Left lung (tissue), 10 donors: ENCODE data around the gene SKA2. TPM values are rescaled to one million over a fixed set of nuclear protein-coding genes. Genes with fewer than 3 reads are reported as not detected.

Experiments
- ATAC-seq: fragments of 200-7000 bp; cut with Tn5 transposase; one replicate; pipeline ENCODE4 v1.9.1; 2020; ENCODE audit warnings: moderate library complexity
- DNase-seq, 4 donors: peaks; one replicate each; pipeline ENCODE4 v3.0.0-alpha.2; 2013 to 2020
- H3K27ac ChIP-seq, 2 donors: fragments of 200-600 bp; sonication (generic) in 1 of 2; one replicate each; pipeline versions ENCODE4 v1.5.0 to v1.8.0; 2020 to 2021
- H3K27me3 ChIP-seq, 2 donors: fragments of 200-600 bp; sonication (generic) in 1 of 2; one replicate each; pipeline versions ENCODE4 v1.5.0 to v1.8.0; 2020 to 2021
- H3K36me3 ChIP-seq, 2 donors: fragments of 200-600 bp; sonication (generic) in 1 of 2; one replicate each; pipeline versions ENCODE4 v1.5.0 to v1.8.0; 2020 to 2021
- H3K4me1 ChIP-seq, 2 donors: fragments of 200-600 bp; one replicate each; pipeline ENCODE4 v1.8.0; 2021
- H3K4me3 ChIP-seq, 2 donors: fragments of 200-600 bp; sonication (generic) in 1 of 2; one replicate each; pipeline versions ENCODE4 v1.5.0 to v1.8.0; 2020 to 2021; ENCODE audit warnings: mild to moderate bottlenecking in 1 of 2
- H3K9me3 ChIP-seq, 2 donors: fragments of 200-600 bp; sonication (generic) in 1 of 2; one replicate each; pipeline versions ENCODE4 v1.5.0 to v1.8.0; 2020 to 2021
- CTCF ChIP-seq, 2 donors: fragments of 200-600 bp; sonication (generic) in 1 of 2; IDR thresholded peaks; one replicate each; pipeline versions ENCODE4 v1.5.0 to v1.8.0; 2021; ENCODE audit warnings: antibody characterized with exemption in 2 of 2
- intact Hi-C, 2 donors: fragments of 100-400 bp; cut with DNase I; formaldehyde crosslinking; loops; one replicate each; pipeline versions ENCODE4 v1.11.2 to v1.14.2; 2022
- microRNA-seq, 2 donors: library from miRNA; unstranded; fragments of <30 nt; microRNA quantifications; one replicate each; pipeline ENCODE4, GENCODE V29; 2019
- polyA plus RNA-seq, 6 donors: library from polyadenylated mRNA; unstranded; fragments of 120-200 nt; gene quantifications; one replicate each; pipeline ENCODE4 v1.2.1, GENCODE V29; 2013; ENCODE audit not compliant: insufficient read length in 6 of 6
- total RNA-seq, 2 donors: library from RNA; stranded (reverse); fragmentation: NEBNext Ultra II Directional; extraction: Animal tissue kit (Norgen Biotek cat#: 25700); gene quantifications; one replicate each; pipeline ENCODE4 v1.2.1, GENCODE V29; 2021
- donor health status: DM: no; HTN: yes; CAD: no.
- donor health status: DM: no; HTN: no; CAD: no.

SKA2 gene
- total and polyA plus RNA-seq, 8 donors: 34.4 to 77.5 (median 51.0) TPM

GRCh38 chr17:59062509-59062908, 92.5 kb downstream of the SKA2 start:
- no peak overlapping the region for H3K4me3 ChIP-seq
- H3K4me1 ChIP-seq: no peaks in the 10 kb centered on the region
- DNase-seq (no peak), ATAC-seq (no peak)
- no peak overlapping the region for H3K27ac ChIP-seq
- H3K9me3 ChIP-seq: no peaks in the 10 kb centered on the region
- intact Hi-C loops: no loop called here
- no peak for TF ChIP-seq CTCF (IDR thresholded peaks at IDR 0.05)
- no peaks in the 10 kb centered on the region for H3K27me3 ChIP-seq
- H3K36me3 ChIP-seq: peaks cover 0 to 52% of the 10 kb centered on the region in 2 donors

Small RNA genes within 50 kb of the gene (microRNA-seq; reads per million reads assigned to microRNA genes)
- gene MIR301A (113 to 576 reads per million in 2 donors), gene MIR454 (915 to 981 reads per million in 2 donors)

Other genes with a start within 250 kb of the SKA2 start
- 10 to 100 TPM; 22.6 to 23.3 TPM for gene TRIM37, start 48.3 kb downstream of the SKA2 start, total RNA-seq
- gene TRIM37, start 48.3 kb downstream of the SKA2 start, polyA plus RNA-seq: 10 to 100 TPM; 17.0 to 22.9 (median 20.8) TPM
- gene PRR11, start 560 bp upstream of the SKA2 start, total RNA-seq: 1 to 10 TPM; 3.1 to 9.8 TPM
- gene PRR11, start 560 bp upstream of the SKA2 start, polyA plus RNA-seq: 10 to 100 TPM; 16.2 to 43.6 (median 20.9) TPM
- 10 to 100 TPM; 12.7 to 13.6 TPM for gene SMG8, start 54.8 kb upstream of the SKA2 start, total RNA-seq
- gene SMG8, start 54.8 kb upstream of the SKA2 start, polyA plus RNA-seq: 10 to 100 TPM; 19.1 to 22.4 (median 20.1) TPM
- 1 to 10 TPM; 2.8 to 4.8 TPM for gene GDPD1, start 65.3 kb upstream of the SKA2 start, total RNA-seq
- 10 to 100 TPM in 4 of 6 donors, 1 to 10 TPM in 2; 7.7 to 11.5 (median 10.5) TPM for gene GDPD1, start 65.3 kb upstream of the SKA2 start, polyA plus RNA-seq
- gene YPEL2, start 176.5 kb upstream of the SKA2 start, total RNA-seq: 10 to 100 TPM; 13.8 to 23.6 TPM
- gene YPEL2, start 176.5 kb upstream of the SKA2 start, polyA plus RNA-seq: 10 to 100 TPM; 16.8 to 20.4 (median 19.3) TPM